IMR-90 (cell line): Measurements from ENCODE around the gene DAG1.

Experiments used
- BHLHE40 ChIP-seq: fragments of 150-350 bp; IDR thresholded peaks from 2 replicates; pipeline ENCODE4 v1.6.1; 2016; ENCODE audit warnings: mild to moderate bottlenecking, low read depth, low read length
- CEBPB ChIP-seq: IDR thresholded peaks from 2 replicates; pipeline ENCODE4 v1.6.1; 2012; ENCODE audit warnings: low read depth, low read length, improper control_type of control experiment
- CTCF ChIP-seq: conservative IDR thresholded peaks from 2 replicates; pipeline ENCODE4 v1.5.1; 2012; ENCODE audit warnings: mild to moderate bottlenecking, low read depth, low read length, improper control_type of control experiment
- FOS ChIP-seq: fragments of 150-350 bp; IDR thresholded peaks from 2 replicates; pipeline ENCODE4 v1.6.1; 2016; ENCODE audit warnings: low read depth, low read length
- MAFK ChIP-seq: IDR thresholded peaks from 2 replicates; pipeline ENCODE4 v1.6.1; 2012; ENCODE audit warnings: low read depth, low read length, improper control_type of control experiment
- MXI1 ChIP-seq: IDR thresholded peaks from 2 replicates; pipeline ENCODE4 v1.6.1; 2012; ENCODE audit warnings: low read depth, mild to moderate bottlenecking, low read length, moderate library complexity, borderline replicate concordance
- NFE2L2 ChIP-seq: fragments of 150-350 bp; IDR thresholded peaks from 2 replicates; pipeline ENCODE4 v1.6.1; 2016; ENCODE audit warnings: low read depth, mild to moderate bottlenecking, low read length
- POLR2A ChIP-seq: IDR thresholded peaks from 2 replicates; pipeline ENCODE4 v1.6.1; 2012; ENCODE audit warnings: mild to moderate bottlenecking, low read depth, low read length
- RAD21 ChIP-seq: IDR thresholded peaks from 2 replicates; pipeline ENCODE4 v1.6.1; 2012; ENCODE audit warnings: low read length, improper control_type of control experiment
- RCOR1 ChIP-seq: IDR thresholded peaks from 2 replicates; pipeline ENCODE4 v1.6.1; 2012; ENCODE audit warnings: mild to moderate bottlenecking, low read length, improper control_type of control experiment; ENCODE audit not compliant: insufficient replicate concordance
- RFX5 ChIP-seq: IDR thresholded peaks from 2 replicates; pipeline ENCODE4 v1.8.0; 2012; ENCODE audit warnings: low read depth, mild to moderate bottlenecking, low read length, moderate library complexity
- SMC3 ChIP-seq: fragments of 150-350 bp; IDR thresholded peaks from 2 replicates; pipeline ENCODE4 v1.6.1; 2016; ENCODE audit warnings: low read depth, mild to moderate bottlenecking, antibody characterized with exemption, low read length, moderate library complexity
- TF ChIP-seq, protein P1 (sequence below): fragments of 150-350 bp; IDR thresholded peaks from 2 replicates; pipeline ENCODE4 v1.6.1; 2016; ENCODE audit warnings: low read depth, mild to moderate bottlenecking, low read length, moderate library complexity, borderline replicate concordance
- TF ChIP-seq, protein P2 (sequence below): fragments of 150-350 bp; IDR thresholded peaks from 2 replicates; pipeline ENCODE4 v1.6.1; 2017; ENCODE audit warnings: mild to moderate bottlenecking, antibody characterized with exemption, low read length, low read depth

GRCh38 chr3:49454458-49454857, 15.6 kb upstream of the DAG1 start:
- TF ChIP-seq CTCF (no peak), FOS (no peak), NFE2L2 (no peak), POLR2A (no peak), RAD21 (no peak; the same call in 1 of the 2 replicates), BHLHE40 (no peak), RFX5 (no peak), SMC3 (no peak), MAFK (no peak), RCOR1 (no peak), MXI1 (no peak), CEBPB (no peak)
- TF ChIP-seq, protein P1, sequence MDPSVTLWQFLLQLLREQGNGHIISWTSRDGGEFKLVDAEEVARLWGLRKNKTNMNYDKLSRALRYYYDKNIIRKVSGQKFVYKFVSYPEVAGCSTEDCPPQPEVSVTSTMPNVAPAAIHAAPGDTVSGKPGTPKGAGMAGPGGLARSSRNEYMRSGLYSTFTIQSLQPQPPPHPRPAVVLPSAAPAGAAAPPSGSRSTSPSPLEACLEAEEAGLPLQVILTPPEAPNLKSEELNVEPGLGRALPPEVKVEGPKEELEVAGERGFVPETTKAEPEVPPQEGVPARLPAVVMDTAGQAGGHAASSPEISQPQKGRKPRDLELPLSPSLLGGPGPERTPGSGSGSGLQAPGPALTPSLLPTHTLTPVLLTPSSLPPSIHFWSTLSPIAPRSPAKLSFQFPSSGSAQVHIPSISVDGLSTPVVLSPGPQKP = no peak
- TF ChIP-seq, protein P2, sequence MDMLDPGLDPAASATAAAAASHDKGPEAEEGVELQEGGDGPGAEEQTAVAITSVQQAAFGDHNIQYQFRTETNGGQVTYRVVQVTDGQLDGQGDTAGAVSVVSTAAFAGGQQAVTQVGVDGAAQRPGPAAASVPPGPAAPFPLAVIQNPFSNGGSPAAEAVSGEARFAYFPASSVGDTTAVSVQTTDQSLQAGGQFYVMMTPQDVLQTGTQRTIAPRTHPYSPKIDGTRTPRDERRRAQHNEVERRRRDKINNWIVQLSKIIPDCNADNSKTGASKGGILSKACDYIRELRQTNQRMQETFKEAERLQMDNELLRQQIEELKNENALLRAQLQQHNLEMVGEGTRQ = no peak
